Amniotic stem cell (primary cell): Measurements from ENCODE around the gene GAPVD1.
"Not testable (repeated sequence)": the region's sequence is repeated elsewhere in the genome, so short reads cannot be mapped to it uniquely, and the experiment has no call there.

Experiments
- DNase-seq: peaks from one replicate; lab custom pipeline; 2025; lab: John Stamatoyannopoulos, UW

GAPVD1 gene, protein sequence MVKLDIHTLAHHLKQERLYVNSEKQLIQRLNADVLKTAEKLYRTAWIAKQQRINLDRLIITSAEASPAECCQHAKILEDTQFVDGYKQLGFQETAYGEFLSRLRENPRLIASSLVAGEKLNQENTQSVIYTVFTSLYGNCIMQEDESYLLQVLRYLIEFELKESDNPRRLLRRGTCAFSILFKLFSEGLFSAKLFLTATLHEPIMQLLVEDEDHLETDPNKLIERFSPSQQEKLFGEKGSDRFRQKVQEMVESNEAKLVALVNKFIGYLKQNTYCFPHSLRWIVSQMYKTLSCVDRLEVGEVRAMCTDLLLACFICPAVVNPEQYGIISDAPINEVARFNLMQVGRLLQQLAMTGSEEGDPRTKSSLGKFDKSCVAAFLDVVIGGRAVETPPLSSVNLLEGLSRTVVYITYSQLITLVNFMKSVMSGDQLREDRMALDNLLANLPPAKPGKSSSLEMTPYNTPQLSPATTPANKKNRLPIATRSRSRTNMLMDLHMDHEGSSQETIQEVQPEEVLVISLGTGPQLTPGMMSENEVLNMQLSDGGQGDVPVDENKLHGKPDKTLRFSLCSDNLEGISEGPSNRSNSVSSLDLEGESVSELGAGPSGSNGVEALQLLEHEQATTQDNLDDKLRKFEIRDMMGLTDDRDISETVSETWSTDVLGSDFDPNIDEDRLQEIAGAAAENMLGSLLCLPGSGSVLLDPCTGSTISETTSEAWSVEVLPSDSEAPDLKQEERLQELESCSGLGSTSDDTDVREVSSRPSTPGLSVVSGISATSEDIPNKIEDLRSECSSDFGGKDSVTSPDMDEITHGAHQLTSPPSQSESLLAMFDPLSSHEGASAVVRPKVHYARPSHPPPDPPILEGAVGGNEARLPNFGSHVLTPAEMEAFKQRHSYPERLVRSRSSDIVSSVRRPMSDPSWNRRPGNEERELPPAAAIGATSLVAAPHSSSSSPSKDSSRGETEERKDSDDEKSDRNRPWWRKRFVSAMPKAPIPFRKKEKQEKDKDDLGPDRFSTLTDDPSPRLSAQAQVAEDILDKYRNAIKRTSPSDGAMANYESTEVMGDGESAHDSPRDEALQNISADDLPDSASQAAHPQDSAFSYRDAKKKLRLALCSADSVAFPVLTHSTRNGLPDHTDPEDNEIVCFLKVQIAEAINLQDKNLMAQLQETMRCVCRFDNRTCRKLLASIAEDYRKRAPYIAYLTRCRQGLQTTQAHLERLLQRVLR (N-terminal part only)

DNA sequence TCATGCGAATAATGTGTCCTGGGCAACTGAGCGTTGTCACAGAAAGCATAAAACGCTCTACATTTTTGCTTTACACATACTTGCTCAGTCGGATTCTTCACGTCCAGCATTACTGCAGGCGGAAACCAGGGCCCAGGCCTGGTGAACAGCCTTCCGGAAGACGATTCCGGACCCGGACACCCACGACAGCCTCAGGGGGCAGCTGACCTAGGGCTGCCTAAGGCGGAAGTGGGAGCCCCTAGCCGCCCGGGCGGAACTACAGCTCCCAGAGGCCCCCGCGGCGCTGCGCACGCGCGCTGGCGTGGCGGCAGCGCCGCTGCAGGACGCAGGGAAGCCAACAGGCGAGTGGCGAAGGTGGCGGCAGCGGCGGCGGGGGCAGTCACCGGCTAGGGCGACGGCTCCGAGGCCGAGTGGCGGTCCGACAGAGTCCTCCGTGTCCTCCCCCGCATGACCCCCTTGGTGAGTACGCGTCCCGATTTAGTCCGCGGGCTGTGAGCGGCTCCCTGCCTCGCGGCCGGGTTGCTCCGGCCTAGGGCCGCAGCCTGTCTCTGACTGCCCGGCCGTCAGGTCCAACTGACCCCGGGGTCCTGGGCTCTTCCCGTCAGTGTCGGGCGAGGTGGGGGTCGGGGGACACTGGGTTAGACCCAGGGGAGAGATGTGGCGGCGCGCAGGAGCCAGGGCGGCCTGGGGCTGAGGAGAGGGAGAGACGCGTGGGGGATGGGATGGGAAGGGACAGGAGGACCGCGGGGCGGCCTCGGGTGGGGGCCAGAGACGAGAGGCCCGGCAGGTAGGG, at the start of gene GAPVD1:
TSS of gene GAPVD1 (plus strand) at position 326 of the 793 bp plus-strand sequence. CDS start 37,096 bp downstream, outside the sequence.
- DNase-seq = peak; percentile 42

DNA sequence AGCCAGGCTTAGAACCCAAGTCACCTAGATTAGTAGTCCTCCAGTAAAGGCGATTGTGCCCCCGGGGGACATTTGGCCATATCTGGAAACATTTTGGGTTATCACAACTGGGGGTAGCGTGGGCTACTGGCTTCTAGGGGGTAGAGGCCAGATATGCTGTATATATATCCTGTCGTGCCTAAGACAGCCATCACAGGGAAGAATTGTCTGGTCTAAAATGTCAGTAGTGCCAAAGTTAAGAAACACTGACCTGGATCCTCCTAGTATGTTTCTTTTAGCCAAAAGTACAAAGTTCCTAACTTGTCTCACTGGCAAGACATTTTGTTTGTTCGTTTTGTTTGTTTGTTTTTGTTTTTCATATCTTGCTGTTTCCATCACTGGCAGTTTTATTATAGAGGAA, 47.4 kb upstream of the GAPVD1 start:
- no peak for DNase-seq

DNA sequence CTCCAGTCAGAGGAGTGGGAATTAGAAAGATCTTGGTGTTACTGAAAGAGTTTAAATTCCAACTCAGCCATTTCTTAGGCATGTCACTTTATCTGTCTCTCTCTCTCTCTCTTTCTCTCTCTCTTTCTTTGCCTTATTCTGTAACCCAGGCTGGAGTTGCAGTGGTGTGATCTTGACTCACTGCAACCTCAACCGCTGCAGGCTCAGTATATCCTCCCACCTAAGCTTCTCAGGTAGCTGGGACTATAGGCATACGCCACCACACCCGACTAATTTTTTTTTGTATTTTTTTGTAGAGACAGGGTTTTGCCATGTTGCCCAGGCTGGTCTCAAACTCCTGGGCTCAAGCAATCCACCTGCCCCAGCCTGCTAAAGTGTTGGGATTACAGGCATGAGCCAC, 43.0 kb upstream of the GAPVD1 start:
- DNase-seq = no peak

DNA sequence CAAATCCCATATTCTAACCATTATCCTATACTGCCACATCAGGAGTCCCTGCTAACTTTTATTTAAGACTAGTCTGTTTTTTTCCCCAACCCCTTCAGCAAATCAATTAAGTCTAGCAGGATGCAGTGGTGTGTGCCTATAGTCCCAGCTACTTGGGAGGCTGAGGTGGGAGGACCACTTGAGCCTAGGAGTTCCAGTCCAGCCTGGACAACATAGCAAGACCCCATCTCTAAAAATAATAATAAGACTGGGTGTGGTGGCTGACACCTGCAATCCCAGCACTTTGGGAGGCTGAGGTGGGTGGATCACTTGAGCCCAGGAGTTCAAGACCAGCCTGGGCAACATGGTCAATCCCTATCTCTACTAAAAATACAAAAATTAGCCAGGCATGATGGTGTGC, 36.8 kb upstream of the GAPVD1 start:
- not testable (repeated sequence) for DNase-seq

DNA sequence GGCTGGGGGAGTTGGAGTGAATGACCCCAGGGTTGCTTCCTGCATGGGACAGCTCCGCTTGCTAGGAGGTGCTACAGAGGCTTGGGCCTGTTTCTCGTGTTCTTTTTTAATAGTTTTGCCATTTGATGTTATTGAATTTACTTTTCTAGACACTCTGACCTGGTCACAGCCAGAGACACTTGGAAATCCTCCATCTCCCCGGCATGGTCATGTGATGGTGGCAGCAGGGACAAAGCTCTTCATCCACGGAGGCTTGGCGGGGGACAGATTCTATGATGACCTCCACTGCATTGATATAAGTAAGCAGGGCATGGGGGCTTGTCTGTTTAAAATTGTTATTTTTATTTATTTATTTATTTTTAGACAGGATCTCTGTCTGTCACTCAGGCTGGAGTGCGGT, 33.9 kb upstream of the GAPVD1 start:
- DNase-seq = no peak

DNA sequence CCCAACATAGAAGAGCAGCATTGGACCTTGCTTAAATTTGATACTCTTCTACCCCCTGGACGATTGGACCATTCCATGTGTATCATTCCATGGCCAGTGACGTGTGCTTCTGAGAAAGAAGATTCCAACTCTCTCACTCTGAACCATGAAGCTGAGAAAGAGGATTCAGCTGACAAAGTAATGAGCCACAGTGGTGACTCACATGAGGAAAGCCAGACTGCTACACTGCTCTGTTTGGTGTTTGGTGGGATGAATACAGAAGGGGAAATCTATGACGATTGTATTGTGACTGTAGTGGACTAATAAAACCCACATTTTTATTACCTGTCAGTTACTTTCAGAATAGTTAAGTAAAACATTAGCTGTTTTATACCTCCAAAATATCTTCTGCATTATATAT, 27.9 kb upstream of the GAPVD1 start:
- peak; percentile 95 for DNase-seq

DNA sequence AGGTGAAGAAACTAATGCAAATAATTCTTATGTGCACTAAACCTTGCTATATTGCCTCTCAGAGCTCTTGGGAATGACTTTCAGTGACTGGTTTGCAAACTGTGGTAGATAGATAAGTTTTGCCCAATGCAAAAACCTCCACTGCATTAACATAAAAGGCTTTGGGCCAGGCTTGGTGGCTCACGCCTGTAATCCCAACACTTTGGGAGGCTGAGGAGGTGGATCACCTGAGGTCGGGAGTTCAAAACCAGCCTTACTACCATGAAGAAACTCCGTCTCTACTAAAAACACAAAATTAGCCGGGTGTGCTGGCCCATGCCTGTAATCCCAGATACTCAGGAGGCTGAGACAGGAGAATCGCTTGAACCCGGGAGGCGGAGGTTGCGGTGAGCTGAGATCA, 27.5 kb upstream of the GAPVD1 start:
- DNase-seq = not testable (repeated sequence)

DNA sequence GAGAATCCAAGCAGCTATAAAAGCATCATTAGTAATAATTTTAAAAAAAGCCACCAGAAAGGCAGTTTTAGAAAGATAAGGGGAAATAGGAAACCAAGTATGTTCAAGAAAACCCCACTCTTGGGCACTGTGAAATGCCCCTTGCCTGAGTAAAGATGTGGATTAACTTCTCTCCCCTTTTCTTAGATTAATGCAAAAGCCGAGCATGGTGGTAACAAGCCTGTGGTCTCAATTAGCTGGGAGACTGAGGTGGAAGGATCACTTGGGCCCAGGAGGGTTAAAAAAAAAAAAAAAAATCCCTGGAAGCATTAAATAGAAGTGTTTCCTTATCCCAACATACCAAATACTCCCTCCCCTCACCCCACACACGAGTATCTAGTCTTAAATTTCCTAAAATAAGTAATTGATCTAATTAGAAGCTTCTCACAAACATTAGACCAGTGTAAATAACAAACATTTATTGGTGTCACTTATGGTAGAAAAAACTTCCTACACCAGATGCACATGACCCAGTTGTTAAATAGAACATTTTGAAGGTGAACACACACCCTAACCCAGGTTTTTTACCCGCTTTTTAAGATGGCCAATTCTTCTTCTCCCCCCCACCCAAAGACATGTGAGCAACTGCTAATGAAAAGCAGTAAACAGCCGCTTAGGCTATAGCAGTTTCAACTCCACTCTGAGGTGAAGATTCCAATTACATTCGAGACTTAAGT, 25.7 kb upstream of the GAPVD1 start:
- no peak for DNase-seq

DNA sequence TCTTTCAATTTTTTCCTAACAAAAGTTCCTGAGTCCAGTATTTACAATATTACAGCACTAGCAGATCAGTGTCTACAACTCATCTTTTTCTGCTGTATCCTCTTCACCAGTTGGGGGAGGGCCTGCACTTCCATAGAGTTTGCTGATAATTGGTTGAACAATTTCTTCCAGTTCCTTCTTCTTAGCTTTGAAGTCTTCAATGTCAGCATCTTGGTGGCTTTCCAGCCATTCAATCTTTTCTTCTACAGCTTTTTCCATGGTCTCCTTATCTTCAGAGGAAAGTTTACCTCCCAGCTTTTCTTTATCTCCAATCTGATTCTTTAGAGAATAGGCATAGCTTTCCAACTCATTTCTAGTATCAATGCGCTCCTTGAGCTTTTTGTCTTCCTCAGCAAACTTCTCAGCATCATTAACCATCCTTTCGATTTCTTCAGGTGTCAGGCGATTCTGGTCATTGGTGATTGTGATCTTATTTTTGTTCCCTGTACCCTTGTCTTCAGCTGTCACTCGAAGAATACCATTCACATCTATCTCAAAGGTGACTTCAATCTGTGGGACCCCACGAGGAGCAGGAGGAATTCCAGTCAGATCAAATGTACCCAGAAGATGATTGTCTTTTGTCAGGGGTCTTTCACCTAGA, 25.0 kb upstream of the GAPVD1 start:
- DNase-seq = not testable (repeated sequence)

DNA sequence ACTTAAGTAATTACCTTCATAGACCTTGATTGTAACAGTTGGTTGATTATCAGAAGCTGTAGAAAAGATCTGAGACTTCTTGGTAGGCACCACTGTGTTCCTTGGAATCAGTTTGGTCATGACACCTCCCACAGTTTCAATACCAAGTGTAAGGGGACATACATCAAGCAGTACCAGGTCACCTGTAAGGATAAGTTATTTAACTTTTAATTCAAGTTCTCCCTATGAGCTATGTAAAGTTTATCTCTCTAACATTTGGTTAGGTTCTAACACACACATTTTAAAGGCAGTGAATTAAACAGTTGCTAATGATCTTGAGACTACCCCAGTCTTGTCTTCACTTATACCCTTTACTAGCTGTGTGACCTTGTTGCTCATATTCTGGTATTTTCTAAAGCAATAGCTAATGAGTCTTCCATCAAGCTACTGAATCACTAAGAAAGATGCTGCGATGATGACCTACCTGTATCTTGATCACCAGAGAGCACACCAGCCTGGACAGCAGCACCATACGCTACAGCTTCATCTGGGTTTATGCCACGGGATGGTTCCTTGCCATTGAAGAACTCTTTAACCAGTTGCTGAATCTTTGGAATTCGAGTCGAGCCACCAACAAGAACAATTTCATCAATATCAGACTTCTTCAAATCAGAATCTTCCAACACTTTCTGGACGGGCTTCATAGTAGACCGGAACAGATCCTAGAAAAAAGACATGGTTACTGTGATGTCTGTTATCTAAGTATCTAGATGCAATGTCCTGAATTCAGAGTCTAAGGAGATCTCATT, 23.3 kb upstream of the GAPVD1 start:
- no peak for DNase-seq

DNA sequence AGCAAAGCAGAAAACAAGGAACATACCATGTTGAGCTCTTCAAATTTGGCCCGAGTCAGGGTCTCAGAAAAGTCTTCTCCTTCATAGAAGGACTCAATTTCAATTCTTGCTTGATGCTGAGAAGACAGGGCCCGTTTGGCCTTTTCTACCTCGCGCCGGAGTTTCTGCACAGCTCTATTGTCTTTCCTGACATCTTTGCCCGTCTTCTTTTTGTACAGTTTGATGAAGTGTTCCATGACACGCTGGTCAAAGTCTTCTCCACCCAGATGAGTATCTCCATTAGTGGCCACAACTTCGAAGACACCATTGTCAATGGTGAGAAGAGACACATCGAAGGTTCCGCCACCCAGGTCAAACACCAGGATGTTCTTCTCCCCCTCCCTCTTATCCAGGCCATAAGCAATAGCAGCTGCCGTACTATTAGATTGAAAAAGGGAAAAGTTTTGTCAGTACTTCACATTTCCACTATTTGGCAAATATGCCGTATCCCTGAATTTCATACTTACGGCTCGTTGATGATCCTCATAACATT, 22.6 kb upstream of the GAPVD1 start:
- DNase-seq = no peak

DNA sequence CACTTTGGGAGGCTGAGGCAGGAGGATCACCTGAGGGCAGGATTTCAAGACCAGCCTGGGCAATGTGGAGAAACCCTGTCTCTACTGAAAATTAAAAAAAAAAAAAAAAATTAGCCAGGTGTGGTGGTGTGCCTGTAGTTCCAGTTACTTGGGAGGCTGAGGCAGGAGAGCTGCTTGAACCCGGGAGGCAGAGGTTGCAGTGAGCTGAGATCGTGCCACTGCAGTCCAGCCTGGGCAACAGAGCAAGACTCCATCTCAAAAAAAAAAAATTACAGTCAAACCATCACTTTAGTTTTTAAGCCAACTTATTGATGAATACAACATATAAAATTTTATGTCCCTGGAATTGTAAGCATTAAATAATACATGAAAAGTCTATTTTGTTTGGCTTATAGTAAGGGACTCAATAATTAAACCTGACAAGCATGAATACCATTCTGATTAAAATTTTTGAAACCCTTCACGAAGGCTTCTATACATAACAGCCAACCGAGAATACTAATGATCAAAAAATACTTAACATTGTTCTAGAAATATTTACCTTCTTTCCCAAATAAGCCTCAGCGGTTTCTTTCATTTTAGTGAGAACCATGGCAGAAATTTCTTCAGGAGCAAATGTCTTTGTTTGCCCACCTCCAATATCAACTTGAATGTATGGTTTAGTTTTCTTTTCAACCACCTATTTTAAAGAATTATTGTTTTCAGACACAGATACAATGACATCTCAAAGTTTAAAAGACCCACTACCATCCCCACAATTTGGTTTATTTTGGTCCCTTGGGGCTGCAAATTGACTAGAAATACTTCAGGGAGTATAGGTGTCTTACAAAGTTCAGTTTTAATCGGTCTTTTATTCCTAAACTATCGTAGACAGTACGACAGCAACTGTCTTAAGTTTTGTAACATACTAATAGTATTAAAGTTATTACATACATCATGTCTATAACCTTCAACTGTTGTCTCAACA, 21.7 kb upstream of the GAPVD1 start:
- no peak for DNase-seq

DNA sequence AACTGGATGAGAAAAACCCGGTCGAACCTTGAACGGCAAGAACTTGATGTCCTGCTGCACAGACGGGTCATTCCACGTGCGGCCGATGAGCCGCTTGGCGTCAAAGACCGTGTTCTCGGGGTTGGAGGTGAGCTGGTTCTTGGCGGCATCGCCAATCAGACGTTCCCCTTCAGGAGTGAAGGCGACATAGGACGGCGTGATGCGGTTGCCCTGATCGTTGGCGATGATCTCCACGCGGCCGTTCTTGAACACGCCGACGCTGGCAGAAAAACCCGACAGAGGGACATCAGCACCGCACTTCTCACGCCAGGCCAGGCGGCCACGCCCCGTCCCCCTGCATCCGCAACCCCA, 21.0 kb upstream of the GAPVD1 start:
- DNase-seq = no peak

DNA sequence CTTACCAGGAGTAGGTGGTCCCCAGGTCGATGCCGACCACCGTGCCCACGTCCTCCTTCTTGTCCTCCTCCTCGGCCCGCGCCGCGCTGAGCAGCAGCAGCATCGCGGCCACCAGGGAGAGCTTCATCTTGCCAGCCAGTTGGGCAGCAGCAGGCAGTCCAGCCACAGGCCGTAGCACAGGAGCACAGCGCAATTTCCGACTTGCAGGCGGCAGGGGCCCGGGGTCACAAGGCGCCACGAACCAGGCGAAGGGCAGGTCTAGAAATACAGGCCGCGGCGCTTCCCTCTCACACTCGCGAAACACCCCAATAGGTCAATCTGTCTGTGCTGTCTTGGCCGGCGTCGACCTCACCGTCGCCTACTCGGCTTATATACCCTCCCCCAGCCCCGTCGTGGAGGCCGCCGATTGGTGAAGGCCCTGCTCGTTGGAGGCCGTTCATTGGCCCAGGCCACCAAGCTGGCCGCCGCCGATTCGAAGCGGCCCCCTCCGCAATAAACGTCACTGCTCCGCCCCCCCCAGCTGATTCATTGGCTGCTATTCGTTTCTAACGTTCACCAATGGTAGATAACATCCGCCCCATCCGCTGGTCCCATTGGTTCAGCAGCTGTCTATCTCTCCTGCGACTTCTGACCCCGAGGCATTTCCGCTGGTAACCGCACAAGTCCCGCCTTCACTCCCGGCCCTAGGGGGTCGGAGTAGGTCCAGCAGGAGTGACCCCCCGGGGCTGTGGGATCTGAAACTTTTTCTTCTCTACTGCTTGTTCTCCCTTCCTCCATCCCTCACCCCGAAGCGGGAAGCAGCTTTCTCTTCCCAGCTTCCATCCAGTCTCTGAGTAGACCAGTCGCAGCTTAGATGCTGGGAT, 20.4 kb upstream of the GAPVD1 start, which contains the start of gene HSPA5:
TSS of gene HSPA5 (minus strand) at position 344 of the 863 bp plus-strand sequence. CDS start at position 127, 217 bp downstream.
- peak; percentile 99 for DNase-seq

DNA sequence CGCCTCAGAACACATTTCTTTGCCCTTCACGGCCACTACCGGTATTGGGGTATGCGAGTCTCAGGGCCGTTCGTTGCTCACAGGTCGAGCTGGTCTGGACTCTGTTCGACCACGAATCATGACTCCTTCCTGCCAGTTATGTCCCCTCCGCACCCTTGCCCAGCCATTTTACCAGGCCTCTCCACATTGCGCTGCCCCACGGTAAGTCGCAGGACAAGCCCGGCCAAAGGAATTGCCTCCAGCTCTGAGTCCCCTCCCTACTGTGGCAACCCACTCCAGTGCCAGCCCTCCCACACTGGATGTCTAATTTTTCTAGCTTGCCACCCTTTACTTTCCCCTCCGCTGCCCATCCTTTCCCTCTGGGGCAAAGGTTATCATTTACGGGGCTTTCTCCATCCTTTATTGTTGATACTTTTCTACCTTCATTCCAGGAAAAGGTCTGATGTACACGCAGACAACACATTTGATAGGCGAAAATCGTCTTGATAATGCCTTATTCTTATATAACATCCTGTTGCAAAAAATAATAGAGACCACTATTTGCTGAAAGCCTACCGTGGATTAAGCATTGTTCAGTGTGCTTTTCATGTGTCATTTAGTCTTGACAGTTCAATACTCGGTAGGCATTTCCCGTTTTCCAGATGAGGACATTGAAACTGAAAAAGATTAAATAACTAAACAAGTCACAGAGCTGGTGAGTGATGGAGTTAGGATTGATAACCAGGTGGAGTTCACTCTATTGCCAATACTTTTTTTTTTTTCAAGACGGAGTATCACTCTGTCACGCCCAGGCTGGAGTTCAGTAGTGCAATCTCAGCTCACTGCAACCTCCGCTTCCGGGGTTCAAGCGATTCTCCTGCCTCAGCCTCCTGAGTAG, 19.5 kb upstream of the GAPVD1 start:
- DNase-seq = no peak

DNA sequence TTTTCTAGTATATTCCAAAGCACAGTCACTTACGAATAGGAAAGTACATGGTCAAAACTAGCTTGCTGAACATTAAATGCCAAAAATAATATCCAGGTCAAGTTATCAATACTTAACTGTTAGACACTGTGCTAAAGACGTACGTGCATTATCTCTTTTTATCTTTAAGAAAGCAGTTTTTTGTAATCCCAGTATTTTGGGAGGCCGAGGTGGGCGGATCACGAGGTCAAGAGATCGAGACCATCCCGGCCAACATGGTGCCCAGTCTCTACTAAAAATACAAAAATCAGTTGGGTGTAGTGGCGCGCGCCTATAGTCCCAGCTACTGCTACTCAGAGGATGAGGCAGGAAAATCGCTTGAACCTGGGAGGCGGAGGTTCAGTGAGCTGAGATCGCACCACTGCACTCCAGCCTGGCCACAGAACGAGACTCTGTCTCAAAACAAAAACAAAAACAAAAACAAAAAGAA, 17.8 kb upstream of the GAPVD1 start:
- DNase-seq = no peak
